GM12878 (cell line): ENCODE measurements around the gene JUND.

ENCODE experiments used
- NR2C2 ChIP-seq: IDR thresholded peaks from 2 replicates; pipeline ENCODE4 v1.6.1; 2011; ENCODE audit warnings: borderline replicate concordance, low read depth; ENCODE audit not compliant: control insufficient read depth, insufficient read length
- POLR2AphosphoS5 ChIP-seq: IDR thresholded peaks from 2 replicates; pipeline ENCODE4 v1.6.1; 2011; ENCODE audit warnings: mild to moderate bottlenecking, low read length, inconsistent platforms
- SIN3A ChIP-seq: IDR thresholded peaks from 2 replicates; pipeline ENCODE4 v1.6.1; 2012; ENCODE audit warnings: low read depth, low read length, improper control_type of control experiment
- SPI1 ChIP-seq: IDR thresholded peaks from 2 replicates; pipeline ENCODE4 v1.6.1; 2011; ENCODE audit warnings: low read depth, mild to moderate bottlenecking, low read length, moderate library complexity, borderline replicate concordance; ENCODE audit not compliant: insufficient read depth
- TF ChIP-seq, protein P1 (sequence below), 3 experiments: IDR thresholded peaks in 2 of 3; conservative IDR thresholded peaks in 1 of 3; 2 replicates each; pipeline ENCODE4 v1.5.1; 2011; ENCODE audit warnings: low read depth in 3 of 3, low read length in 3 of 3, mild to moderate bottlenecking in 3 of 3, control low read depth in 2 of 3, moderate library complexity in 2 of 3, inconsistent platforms in 1 of 3, mixed read lengths in 1 of 3; ENCODE audit not compliant: control insufficient read depth in 2 of 3, insufficient read depth in 1 of 3; ENCODE audit errors: extremely low read depth in 1 of 3
- TF ChIP-seq, protein P2 (sequence below): IDR thresholded peaks from 2 replicates; pipeline ENCODE4 v1.6.1; 2011; ENCODE audit warnings: mild to moderate bottlenecking, low read depth, low read length, moderate library complexity; ENCODE audit not compliant: insufficient replicate concordance

DNA sequence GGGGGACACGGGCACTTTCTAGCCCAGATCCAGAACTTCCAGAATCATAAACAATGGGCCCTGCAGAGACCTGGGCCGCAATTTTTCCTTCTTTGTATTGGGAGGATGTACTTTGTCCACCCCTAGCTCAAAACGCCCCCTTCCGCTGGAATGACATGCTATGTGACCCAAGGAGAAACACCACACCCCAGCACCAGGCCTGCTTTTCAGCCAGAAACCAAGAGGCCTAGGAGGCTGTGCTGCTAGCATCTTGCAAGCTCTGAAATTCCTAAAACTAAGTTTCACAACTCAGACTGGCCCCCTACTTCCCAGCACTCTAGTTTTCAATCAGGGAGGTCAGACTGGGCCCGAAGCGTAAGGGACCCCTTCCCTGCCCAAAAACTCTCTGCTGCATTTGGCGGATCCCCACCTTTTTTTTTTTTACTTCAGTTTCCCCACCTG lies 40.9 kb upstream of the JUND start:
- TF ChIP-seq SPI1 (no peak), POLR2AphosphoS5 (no peak; the same call in none of the 2 replicates), SIN3A (no peak), NR2C2 (no peak)
- TF ChIP-seq, protein P1, sequence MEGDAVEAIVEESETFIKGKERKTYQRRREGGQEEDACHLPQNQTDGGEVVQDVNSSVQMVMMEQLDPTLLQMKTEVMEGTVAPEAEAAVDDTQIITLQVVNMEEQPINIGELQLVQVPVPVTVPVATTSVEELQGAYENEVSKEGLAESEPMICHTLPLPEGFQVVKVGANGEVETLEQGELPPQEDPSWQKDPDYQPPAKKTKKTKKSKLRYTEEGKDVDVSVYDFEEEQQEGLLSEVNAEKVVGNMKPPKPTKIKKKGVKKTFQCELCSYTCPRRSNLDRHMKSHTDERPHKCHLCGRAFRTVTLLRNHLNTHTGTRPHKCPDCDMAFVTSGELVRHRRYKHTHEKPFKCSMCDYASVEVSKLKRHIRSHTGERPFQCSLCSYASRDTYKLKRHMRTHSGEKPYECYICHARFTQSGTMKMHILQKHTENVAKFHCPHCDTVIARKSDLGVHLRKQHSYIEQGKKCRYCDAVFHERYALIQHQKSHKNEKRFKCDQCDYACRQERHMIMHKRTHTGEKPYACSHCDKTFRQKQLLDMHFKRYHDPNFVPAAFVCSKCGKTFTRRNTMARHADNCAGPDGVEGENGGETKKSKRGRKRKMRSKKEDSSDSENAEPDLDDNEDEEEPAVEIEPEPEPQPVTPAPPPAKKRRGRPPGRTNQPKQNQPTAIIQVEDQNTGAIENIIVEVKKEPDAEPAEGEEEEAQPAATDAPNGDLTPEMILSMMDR (IDR thresholded peaks at IDR 0.05 in 2 of 3, conservative IDR thresholded peaks at IDR 0.05 in 1 of 3; ENCODE audit: control insufficient read depth in 2 of 3, extremely low read depth in 1 of 3, insufficient read depth in 1 of 3, low read depth in 3 of 3, low read length in 3 of 3): peak; percentile 24 to 34 (median 28); a peak in 4 of 6 replicates
- TF ChIP-seq, protein P2, sequence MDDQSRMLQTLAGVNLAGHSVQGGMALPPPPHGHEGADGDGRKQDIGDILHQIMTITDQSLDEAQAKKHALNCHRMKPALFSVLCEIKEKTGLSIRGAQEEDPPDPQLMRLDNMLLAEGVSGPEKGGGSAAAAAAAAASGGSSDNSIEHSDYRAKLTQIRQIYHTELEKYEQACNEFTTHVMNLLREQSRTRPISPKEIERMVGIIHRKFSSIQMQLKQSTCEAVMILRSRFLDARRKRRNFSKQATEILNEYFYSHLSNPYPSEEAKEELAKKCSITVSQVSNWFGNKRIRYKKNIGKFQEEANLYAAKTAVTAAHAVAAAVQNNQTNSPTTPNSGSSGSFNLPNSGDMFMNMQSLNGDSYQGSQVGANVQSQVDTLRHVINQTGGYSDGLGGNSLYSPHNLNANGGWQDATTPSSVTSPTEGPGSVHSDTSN: no peak
